GM19193 (cell line): ENCODE measurements around the gene KIF12.

Experiments
- POLR2A ChIP-seq: IDR thresholded peaks from 4 replicates; pipeline ENCODE4 v1.6.1; 2011; ENCODE audit not compliant: insufficient read depth, insufficient read length; ENCODE audit errors: extremely low read depth

KIF12 gene

GRCh38 chr9:114097613-114098020 is 1.5 kb downstream of the KIF12 start:
- no peak for TF ChIP-seq POLR2A

GRCh38 chr9:114096866-114097612 is 2.1 kb downstream of the KIF12 start:
- TF ChIP-seq POLR2A: no peak

DNA sequence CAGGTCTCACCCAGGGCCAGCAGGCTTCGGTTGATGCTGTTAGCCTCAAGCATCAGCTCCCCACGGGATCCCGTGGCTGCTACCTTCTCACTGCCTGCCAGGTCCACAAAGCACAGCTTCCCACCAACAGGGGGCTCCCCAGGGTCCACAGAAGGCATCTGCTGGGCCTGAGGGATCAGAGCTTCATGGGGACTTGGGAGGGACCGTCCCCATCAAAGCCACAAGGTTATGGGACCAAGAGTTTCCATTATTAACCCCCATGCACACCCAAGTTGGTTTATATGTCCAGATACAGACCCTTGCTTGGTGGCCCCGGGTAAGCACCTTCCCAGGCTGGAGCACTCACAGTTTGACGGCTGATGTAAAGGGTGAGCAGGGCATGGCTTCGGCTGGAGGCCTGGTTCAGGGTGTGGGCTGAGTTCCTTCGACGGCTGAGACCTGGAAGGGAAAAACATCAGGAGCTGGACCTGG is 3.0 kb downstream of the KIF12 start:
- no peak for TF ChIP-seq POLR2A

GRCh38 chr9:114094971-114095370 is 4.1 kb downstream of the KIF12 start:
- no peak for TF ChIP-seq POLR2A

DNA sequence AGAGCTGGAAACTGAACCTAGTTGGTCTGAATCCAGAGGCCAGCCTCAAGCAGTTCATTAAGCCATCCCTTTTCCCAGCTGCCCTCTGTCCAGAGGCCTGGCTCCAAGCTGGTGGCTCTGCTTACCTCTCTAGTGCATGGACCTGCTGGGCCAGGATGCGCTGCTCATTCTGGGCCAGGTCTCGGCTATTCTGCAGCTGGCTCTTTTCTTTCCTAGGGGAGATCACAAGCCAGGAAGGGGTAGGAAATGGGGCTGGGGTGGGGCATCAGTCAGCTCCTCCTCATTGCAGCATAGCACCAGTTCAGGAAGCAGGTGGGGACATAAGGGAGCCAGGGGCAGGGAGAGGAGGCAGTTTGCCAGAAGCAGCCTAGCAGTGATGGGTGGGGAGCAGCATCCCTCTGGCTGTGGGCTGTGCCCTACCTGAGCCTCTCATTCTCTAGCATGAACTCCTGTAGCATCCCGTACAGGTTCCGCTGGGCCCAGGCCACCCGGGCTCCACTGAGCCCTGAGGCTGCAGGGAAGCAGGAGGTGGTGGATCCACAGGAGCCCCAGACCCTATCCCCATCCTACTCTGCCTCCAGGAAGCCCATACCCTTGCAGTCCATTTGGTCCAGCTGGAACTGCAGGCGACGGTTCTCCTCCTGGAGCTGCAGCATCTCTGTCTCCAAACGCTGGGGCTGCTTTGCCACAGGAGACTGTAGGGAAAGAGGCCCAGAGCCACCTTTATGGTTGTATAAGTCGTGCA is 5.2 kb downstream of the KIF12 start:
- no peak for TF ChIP-seq POLR2A

- TF ChIP-seq POLR2A: no peak
Measured at GRCh38 chr9:114093031-114093471, 6.0 kb downstream of the KIF12 start.

DNA sequence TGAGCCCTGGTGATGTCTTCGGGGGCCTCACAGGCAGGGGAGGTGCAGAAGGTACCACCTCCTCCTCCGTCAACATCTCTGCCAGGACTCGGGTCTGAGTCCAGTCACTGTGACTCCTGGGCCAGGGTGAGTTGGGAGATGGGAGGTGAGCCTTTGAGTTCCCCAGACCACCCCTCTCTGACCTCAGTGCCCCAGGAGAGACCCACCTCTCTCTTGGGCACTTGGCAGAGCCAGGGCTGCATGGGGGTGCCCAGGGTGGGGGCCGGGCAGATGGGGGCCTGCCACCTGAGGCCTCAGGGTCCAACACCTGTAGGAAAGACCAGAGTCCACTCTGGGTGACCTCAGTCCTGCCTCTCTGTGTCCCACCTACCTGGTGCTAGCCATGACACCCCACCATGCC is 6.8 kb downstream of the KIF12 start:
- no peak for TF ChIP-seq POLR2A

- no peak for TF ChIP-seq POLR2A
Measured at GRCh38 chr9:114091711-114092110, 7.4 kb downstream of the KIF12 start.

DNA sequence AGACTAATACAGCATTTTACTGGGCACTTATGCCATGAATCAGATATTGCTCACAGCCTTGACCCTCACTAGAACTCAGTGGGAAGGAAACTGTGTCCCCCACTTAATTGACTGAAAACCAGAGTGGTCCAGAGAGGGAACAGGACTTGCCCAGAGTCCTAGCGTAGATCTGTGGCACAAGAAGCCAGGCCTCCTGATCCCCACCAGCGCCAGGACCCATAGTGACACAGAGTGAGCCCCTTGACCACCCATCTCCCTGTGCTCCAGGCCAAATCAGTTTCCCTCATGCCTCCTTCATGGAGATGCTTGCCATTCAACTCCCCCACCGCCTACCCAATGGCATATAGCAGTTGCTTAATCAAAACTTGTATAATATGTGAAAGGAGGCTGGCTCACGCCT is 8.3 kb downstream of the KIF12 start:
- TF ChIP-seq POLR2A: no peak

DNA sequence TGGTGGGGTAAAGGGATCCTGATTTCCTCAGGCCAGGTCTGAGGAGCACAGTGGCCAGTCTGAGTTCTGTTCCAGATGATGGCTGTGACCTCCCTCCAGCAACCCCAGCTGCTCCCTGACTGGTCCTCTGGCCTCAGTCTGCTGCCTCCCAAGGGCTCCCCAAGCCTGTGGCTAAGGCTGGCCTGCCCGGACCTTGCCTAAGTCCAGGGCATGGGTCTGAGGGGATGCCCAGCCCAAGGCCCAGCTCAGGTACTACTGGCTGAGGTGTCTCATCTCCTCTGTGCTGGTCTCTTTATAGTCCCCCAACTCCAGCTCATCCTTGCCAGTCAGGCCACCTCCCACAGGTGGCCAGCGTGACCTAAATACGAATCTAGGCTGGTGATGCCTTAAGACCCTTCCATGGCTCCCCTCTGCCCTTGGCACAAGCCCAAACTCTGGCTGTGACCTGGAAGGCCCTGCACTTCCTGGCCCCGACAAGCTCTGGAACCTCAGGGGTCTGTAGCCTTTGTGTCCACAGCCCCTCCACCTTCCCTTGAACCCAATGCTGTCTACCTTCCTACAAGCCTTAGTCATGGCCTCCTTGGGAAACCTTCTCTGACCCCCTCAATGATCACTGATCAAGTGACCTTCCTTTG is 9.8 kb downstream of the KIF12 start:
- no peak for TF ChIP-seq POLR2A

DNA sequence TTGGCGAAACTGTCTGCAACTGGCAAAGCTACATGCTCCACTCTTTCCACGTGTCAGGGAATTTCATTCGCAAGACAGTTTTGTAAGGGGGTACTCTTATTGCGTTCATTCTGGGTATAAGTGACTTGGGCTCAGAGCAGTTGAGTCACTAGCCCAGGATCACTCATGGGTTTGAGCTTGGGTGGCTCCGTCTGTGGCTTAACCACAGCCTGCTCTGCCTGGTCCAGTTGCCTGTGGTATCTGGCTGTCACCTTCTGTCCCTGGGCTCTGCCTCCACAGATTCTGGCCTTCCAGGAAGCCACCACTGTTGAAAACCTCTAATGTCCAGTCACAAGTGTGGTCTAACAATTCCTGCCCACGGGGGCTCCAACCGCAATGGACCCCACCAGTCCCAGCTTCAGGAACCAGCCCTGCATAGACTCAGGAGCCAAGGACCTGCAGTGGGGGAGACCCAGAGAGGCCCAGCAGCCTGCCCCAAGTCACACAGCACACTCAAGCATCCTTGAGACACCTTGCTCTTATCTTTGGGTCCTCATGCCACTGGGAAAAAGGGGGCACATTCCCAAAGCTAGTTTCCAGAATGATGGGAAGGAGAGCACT is 10.4 kb downstream of the KIF12 start:
- TF ChIP-seq POLR2A: no peak

DNA sequence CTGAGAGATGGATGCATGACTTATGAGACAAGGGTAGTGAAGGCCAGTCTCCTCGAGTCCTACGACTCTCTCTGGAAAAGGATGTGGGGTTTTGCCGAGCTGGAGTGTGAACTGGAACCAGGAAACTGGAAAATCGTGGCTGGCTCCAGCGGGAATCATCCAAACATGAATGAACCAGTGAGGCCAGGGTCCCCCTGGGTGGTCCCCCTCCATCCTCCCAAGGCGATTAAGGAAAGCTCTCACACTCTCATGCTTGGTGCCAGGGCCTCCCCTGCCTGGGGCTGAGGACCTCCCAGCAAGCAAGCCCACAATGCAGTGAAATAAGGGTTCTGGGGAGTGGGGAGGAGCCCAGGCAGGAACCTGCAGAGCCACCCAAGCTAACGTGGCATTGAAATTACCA is 11.4 kb downstream of the KIF12 start:
- TF ChIP-seq POLR2A: no peak

GRCh38 chr9:114086607-114087006 is 12.5 kb downstream of the KIF12 start:
- TF ChIP-seq POLR2A: no peak

DNA sequence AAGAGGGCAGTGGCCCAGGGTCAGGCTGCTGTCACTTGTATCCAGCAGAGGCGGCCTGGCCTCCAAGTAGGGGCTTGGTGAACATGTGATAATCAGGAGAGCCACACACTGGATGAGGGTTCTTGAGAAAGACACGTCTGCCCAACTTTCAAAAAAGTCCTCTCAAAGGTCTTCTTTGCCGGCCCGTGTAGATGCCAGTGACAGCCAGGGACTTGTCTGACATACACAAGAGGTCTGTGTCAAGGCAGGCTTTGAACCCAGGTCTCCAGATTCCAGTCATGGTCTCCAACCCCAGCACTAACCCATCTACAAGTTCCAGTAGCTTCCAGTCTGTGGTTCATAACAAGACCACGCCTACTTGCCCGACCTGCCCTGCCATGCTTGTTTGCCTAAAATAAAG is 13.1 kb downstream of the KIF12 start:
- no peak for TF ChIP-seq POLR2A

DNA sequence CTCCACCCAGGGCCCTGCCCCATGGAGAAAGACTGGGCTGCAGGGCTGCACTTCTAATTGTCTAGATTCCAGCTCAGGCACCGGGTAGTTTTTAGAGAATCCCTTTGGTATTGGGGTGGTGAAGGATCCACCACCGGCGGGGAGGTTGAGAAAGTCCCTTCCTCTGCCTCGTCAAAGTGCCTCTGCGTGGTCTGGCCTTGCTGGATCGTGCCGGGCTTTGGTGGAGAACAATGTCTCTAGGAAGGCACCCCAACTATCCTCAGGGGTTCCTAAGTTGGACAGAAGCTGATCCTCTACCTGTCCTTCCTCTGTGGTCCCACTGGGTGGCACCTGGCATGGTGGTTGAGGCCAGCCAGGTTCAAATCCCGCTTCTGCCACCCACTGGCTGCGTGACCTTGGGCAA is 13.7 kb downstream of the KIF12 start:
- TF ChIP-seq POLR2A: no peak
